GM18909 (cell line): Measurements from ENCODE around the gene KIF1A.
"Not testable (repeated sequence)": the region's sequence is repeated elsewhere in the genome, so short reads cannot be mapped to it uniquely, and the experiment has no call there.

Source experiments
- ATAC-seq: cut with Tn5 transposase; IDR thresholded peaks from one replicate; pipeline ENCODE4 v1.9.1; 2021; ENCODE audit warnings: mild to moderate bottlenecking; ENCODE audit not compliant: unreplicated experiment, poor library complexity

The KIF1A gene

DNA sequence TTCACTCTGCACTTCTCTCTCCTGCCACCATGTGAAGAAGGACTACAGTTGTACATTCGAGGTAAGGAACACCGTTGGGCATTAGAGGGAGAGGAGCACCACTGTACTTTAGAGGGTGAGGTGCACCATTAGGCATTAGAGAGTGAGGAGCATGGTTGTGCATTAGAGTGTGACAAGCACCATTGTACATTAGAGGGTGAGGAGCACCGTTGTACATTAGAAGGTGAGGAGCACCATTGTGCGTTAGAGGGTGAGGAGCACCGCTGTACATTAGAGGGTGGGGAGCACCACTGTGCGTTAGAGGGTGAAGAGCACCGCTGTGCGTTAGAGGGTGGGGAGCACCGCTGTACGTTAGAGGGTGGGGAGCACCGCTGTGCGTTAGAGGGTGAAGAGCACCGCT, 27.8 kb upstream of the KIF1A start:
- no peak for ATAC-seq

GRCh38 chr2:240846873-240847595, 27.0 kb upstream of the KIF1A start:
- no peak for ATAC-seq

DNA sequence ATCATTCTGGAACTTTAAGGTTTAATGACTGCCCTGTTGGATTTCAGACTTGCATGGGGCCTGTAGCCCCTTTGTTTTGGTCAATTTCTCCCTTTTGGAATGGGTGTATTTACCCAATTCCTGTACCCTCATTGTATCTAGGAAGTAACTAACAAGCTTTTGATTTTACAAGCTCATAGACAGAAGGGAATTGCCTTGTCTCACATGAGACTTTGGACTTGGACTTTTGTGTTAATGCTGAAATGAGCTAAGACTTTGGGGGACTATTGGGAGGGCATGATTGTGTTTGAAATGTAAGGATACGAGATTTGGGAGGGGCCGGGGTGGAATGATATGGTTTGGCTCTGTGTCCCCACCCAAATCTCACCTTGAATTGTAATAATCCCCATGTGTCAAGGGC, 26.3 kb upstream of the KIF1A start:
- ATAC-seq, result not testable (repeated sequence)

DNA sequence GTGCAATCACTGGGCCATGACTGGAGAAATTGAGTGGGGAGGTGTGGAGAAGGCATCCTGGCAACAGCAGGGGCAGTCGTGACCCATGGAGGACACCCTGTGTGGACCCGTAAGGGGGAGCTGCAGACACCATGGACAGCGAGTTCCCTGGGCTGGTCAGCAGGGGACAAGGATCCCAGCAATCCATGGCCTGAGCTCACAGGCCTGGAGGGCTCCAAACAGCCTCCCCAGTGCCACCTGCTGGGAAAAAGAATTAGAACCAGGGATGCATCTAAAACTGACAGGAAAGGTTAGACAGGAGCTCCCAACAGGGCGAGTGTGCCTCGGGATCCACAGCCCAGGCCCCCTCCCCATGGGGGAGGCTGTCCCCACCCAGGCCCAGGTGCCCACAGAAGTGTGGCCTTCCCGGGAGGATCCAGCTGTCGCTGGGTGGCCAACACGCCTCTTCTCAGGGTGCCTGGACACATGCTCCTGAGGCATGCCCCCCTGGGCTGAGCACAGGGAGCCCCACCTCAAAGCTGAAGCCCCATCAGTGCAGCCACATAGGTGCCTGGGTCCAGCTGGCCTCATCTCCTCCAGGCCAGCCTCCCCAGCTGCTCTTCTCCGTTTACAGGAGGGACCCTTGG, 20.5 kb upstream of the KIF1A start:
- ATAC-seq, result no peak

- ATAC-seq, result no peak
Measured at GRCh38 chr2:240839152-240840143, 19.4 kb upstream of the KIF1A start.

GRCh38 chr2:240837621-240838020, 17.6 kb upstream of the KIF1A start:
- ATAC-seq, result no peak

- ATAC-seq, result no peak
Measured at GRCh38 chr2:240836781-240837467, 16.9 kb upstream of the KIF1A start.

DNA sequence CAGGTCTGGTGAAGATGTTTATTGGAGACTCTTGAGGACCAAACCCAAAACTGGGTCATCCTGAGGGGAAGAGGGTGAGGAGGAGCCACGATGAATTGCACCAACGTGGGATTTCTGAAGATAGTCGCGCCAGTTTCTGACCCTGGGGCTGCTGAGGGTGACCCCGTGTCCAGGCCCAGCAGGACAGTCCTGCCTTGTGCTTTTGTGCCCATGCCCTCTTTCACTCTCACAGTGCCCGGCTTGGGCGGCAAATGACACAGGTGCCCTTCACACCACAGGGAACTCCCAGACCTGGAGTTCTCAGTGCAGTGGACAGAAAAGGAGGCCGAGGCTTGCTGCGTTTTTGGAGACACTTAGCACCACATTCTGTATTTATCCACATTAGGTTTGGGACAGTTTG, 15.5 kb upstream of the KIF1A start:
- ATAC-seq, result no peak

DNA sequence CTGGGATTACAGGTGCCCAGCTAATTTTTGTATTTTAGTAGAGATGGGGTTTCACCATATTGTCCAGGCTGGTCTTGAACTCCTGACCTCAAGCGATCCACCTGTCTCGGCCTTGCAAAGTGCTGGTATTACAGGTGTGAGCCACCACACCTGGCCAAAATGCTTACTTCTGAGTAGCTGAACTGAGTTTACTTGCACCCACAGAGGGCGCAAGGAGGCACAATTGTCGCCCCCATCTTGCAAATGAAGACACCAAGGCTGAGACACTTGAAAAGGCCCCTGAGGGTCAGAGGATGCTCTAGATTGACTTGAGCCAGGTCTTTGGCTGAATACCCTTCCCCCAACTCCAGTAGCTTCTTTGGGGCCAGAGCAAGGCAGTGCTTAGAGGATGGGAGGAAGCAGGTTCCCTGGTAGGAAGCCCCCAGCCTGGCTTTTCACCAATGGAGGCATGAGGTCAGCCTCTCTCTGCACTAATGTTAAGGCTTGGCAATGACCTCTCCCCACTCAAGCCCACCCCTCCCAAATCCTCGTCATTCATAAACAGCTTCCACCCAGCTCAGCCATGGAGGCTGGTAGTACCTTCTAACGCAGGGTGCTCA, 14.5 kb upstream of the KIF1A start:
- ATAC-seq, result no peak

GRCh38 chr2:240833724-240834285, 13.8 kb upstream of the KIF1A start:
- ATAC-seq, result no peak

- no peak for ATAC-seq
Measured at GRCh38 chr2:240832921-240833494, 13.0 kb upstream of the KIF1A start.

GRCh38 chr2:240832205-240832727, 12.2 kb upstream of the KIF1A start:
- ATAC-seq, result peak; percentile 87

- ATAC-seq, result no peak
Measured at GRCh38 chr2:240831594-240832204, 11.7 kb upstream of the KIF1A start.

GRCh38 chr2:240825476-240825875, 5.5 kb upstream of the KIF1A start:
- ATAC-seq, result no peak

DNA sequence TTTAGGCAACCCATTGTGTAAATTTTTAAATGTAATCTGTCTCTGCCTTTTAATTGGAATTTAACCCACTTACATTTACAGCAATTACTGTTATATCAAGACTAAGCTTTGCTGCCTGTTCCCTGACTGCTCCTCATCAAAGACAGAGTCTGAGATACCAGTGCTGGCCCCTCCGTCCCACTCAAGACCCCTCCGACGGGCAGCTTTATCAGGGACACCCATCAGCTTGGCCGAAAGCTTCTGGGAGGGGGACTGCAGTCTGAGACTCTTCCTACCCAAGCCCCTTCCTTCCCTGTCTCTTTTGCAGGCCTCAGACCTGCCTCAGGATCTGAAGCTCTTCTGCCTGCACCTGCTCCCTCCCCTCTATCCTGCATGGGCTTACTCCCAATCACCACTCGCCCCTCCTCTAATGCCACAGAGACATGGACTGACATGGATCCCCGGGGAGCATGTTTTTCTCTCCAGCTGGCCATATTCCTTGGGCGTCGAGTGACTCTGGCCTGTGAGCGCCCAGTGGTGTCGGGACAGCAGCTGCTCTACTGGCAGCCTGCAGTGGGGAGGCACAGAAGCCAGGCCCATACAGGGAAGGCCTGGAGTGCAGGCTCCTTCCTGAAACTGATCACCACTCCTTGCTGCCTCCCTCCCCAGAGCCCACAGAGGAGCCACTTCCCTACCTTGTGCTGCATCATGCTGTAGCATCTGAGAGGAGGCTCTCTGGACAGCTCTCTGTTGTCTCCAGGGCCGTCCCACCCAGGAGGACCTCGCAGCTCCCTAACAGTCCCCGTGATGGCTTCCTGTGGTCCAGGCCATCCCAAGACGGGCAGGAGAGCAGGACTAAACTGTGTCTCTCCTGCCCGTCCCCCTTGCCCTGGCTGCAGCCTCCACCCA, 3.7 kb upstream of the KIF1A start:
- ATAC-seq, result no peak

GRCh38 chr2:240822280-240822847, 2.3 kb upstream of the KIF1A start:
- ATAC-seq, result no peak

- no peak for ATAC-seq
Measured at GRCh38 chr2:240821429-240821778, 1.4 kb upstream of the KIF1A start.
